GM19023 (cell line): Measurements from ENCODE around the gene CAND1.
"Not testable (repeated sequence)": the region's sequence is repeated elsewhere in the genome, so short reads cannot be mapped to it uniquely, and the experiment has no call there.

ENCODE experiments used
- ATAC-seq: cut with Tn5 transposase; IDR thresholded peaks from one replicate; pipeline ENCODE4 v1.9.1; 2021; ENCODE audit warnings: mild to moderate bottlenecking, moderate library complexity; ENCODE audit not compliant: unreplicated experiment

The CAND1 gene

GRCh38 chr12:67338426-67338825 is 69.3 kb downstream of the CAND1 start:
- no peak for ATAC-seq

GRCh38 chr12:67339530-67339929 is 70.4 kb downstream of the CAND1 start:
- no peak for ATAC-seq

- not testable (repeated sequence) for ATAC-seq
These were observed 71.9 kb downstream of the CAND1 start for GRCh38 chr12:67341086-67341485.

- ATAC-seq: no peak
These were observed 76.0 kb downstream of the CAND1 start for GRCh38 chr12:67344979-67345710.

GRCh38 chr12:67348683-67349082 is 79.5 kb downstream of the CAND1 start:
- ATAC-seq: no peak

- no peak for ATAC-seq
These were observed 83.5 kb downstream of the CAND1 start for GRCh38 chr12:67352682-67353081.

GRCh38 chr12:67354322-67354721 is 85.2 kb downstream of the CAND1 start:
- ATAC-seq: no peak

GRCh38 chr12:67354966-67355365 is 85.8 kb downstream of the CAND1 start:
- ATAC-seq: no peak

- ATAC-seq: no peak
These were observed 86.5 kb downstream of the CAND1 start for GRCh38 chr12:67355428-67356379.

- no peak for ATAC-seq
These were observed 87.2 kb downstream of the CAND1 start for GRCh38 chr12:67356380-67356774.

GRCh38 chr12:67357376-67358125 is 88.4 kb downstream of the CAND1 start:
- ATAC-seq: no peak

GRCh38 chr12:67358781-67359338 is 89.7 kb downstream of the CAND1 start:
- peak; percentile 57 for ATAC-seq

- ATAC-seq: no peak
These were observed 93.4 kb downstream of the CAND1 start for GRCh38 chr12:67362526-67362925.

GRCh38 chr12:67364228-67364627 is 95.1 kb downstream of the CAND1 start:
- ATAC-seq: no peak

- ATAC-seq: no peak
These were observed 96.0 kb downstream of the CAND1 start for GRCh38 chr12:67365131-67365530.

- no peak for ATAC-seq
These were observed 98.7 kb downstream of the CAND1 start for GRCh38 chr12:67367843-67368242.
